CD4-positive, alpha-beta T cell treated with Interleukin-4 for 4 hours (primary cell): Measurements from ENCODE around the gene PLB1.

ENCODE experiments used
- DNase-seq: peaks from one replicate; pipeline ENCODE4 v3.0.0-alpha.2; 2020

The PLB1 gene

DNA sequence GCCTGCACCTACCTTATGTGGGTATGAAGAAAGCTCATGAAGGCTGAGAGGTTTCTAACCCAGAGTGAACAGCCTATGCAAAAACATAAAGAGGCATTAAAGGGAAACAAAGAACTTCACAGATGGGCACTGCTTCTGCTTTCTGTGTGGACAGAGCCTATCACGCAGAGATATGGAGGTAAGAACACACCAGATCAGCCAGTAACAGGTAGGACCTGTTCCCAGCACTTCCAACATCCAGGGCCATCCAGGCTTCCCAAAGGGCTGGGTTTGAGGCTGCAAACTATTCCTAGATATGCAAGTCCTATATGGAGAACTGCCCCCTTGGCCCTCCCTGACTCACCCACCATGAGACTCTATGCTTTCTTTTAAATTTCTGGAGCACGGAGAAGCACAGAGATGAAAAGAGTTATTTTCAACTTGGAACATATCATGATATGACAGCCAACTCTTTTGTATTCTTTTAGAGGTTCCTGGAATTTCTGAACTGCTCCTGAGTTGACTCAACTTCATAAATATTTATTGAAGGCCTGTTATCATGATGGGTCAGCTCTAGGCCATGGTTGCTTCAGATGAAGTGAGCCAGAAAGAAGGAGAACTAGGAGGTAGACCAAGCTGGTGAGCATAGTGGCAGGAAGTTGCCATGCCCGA is 178.3 kb downstream of the PLB1 start:
- no peak for DNase-seq

DNA sequence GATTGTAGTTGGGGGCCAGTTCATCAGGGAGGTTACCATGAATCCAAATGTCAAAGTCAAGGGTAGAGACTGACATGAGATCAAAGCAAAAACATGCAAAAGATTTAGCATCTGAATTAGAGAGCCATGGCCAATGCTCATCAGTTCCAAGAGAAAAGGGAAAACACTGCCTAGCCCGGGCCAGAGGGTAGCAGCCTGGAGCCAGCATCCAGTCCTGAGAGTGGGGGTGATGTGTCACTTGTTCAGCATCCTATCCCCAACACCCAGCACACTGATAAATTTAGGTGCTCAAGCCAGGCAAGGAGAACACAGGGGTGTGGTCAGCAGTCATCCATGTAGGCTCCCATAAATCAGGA is 178.8 kb downstream of the PLB1 start:
- DNase-seq: no peak

DNA sequence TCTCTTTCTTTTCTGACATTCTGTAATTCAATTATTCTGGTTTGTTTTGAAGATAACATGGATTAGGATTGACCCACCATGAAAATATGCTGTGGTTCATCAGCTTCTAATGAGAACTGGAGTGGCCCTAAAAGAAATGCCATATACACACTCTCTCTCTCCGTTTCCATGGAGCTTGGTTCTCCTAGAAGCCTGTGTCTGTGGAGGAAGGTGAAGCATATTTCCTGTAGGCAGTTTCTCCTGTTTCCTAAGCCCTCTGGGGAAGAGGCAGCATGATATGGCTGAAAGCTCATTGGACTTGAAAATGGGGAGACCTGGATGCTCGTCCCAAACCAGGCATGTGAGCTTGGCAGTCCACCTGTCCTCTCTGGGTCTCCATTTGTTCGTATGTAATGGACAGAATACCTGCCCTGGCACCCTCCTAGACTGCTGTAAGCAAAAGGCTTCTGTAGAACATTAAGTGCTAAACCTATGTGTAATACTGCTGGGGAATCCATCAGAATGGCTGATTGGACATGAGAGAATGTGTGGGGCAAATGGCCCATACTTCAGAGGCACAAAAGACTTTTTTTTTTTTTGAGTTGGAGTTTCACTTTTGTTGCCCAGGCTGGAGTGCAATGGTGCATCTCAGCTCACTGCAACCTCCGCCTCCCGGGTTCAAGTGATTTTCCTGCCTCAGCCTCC is 180.4 kb downstream of the PLB1 start:
- no peak for DNase-seq

DNA sequence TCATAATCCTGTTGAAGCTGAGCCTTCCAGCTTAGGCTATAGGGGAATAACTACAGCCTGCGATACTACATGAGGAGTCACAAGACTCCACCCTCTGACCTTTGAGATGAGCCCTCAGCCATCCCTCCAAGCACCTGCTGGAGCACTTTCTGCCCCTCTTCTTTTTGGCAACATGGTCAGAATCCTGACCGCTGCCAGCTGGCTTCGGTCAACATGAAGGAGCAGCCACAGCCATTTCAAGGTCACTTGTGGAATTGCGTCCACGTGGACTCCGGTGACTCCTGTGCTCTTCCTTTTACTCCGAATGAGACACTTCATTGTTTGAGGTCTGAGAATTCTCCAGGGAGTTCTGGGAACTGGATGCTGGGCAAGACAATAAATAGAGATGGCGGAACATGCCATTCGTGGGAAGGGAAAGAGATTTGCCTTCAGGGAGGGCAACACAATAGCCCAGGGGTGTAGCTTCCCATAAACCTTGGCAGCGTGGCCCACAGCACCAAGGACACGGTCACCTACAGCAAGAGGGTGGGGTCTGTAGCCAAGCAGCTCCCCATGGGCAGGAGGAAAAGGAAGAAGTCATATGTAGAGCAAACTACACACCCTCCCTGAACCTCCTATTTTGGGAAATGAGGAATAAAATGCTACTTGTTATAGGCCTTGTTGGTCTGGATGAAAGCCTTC is 182.5 kb downstream of the PLB1 start:
- no peak for DNase-seq

DNA sequence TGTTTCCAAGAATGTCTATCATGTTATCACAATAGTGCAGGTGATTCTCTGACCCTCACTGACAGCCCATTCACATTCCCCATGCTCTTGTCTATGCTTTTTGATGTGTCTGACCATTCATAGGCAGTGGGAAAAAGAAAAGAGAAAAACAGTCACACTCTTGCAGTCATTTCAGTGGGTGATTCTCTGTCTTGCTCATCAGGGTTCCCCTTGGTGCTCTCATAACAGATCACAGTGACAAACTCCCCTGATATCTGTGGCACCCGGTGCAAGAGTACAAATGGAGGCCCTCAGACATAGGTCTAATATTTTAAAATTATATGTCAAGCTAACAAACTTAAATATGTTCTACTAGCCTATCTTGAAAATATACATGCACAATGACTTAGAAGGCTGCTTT is 183.1 kb downstream of the PLB1 start:
- DNase-seq: no peak

DNA sequence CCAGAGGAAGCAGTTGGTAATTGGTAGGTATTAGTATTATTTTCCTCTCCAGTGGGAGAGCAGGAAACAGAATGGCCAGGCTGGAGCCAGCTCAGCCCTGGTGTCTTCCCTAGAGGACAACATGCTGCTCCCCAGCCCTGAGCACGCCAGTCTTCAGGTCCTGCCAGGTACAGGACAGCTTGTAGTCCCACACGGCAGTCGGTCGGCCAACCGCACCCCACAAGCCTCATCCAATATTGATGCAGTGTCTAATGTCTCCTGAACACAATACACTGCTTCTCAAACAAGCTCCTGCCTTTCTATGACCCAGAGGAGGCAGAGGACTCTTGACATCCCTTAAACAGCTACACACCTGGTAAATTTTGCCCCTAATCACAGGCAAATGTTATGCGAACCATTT is 184.8 kb downstream of the PLB1 start:
- no peak for DNase-seq

DNA sequence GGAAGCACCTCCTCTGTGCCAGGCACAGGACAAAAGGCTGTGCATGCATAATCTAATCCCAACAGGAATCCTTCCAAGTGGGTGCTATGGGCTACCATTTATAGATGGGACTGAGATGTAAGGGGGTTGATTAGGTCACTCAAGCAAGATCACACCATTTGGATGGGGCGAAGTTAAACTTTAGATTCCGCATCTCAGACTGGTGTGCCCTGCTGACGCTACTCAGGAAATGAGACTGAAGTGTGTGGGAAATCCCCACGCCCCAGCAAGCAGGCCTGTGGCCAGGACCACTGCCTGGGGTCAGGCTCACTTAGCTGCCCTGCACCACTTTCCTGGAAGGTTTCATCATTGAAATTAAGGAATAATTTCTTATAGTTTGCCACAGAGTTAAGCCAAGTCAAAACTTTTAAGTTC is 185.3 kb downstream of the PLB1 start:
- peak; percentile 75 for DNase-seq

DNA sequence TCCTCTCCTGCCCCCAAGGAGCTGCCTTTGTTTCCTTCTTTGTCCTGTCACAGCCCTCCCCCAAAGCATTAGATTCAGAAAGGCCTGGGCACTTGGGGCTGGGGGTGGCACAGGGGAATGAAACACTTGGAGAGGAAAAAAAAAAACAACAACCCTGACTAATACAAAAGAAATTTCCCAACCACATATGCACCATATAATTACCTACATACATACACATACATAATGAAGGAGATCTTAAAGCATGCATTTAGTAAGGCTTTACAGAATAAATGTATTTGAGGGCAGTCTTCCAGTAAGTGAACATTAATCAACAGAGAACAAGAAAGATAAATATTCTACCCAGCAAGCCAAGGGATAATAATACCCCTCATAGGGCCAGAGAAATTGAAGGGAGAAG is 185.7 kb downstream of the PLB1 start:
- no peak for DNase-seq

DNA sequence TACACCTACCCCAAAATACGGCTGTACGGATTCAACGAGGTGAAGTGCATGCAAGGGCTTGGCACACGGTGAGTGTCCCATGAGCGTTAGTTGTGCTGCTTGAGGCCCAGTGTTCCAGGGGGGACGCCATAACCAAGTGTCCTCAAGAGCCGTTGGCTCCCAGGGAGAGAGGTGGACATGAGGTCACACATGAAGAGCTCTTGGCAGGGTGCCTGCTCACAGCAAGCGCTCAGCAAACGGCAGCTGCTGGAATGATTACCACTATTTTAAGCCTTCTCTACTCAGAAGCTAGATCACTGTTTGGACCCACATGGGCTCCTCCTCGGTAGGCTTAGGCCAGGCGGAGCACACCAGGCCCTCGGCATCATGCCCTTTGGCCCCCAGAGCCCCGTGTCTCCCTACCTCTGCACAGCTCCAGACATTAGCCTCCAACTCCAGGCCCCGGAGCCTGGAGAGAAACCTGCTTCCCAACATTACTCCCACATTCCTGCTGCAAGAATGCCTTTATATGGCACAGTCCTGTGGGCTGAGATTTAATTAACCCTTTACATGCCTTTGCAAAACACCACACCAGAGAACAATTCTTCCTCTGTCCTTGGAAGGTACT is 187.3 kb downstream of the PLB1 start:
- no peak for DNase-seq

DNA sequence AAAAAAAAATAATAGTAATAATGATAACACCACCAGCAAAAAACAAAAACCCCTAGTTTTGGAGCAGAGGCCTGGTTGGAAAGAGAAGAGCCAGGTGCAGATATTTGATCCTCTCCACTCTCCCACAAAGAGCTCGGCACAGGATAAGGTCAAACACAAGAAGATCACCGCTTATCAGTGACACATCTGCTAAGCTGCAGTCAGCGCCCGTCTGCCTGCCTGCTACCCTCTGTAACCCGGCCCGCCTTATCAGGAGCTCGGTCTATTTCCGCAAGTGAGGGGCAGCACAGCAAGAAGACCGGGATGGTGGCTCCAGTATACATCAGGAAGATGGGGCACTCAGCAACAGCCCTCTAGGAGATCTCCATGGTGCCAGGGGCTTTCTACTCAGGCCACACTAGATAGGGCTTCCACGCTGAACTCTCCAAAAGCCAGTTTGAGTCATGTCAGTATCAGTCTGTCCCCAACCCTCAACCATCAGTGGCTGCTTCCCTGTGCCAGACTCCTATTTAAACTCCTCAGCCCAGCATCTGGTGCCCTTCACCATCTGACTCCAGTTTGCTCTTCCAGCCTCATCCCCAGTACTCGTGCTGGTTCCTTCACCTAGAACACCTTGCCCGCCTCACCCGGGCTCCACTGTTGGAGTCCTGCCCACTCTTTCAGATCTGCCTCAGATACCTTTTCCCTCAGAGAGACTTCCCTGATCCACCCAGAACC is 188.4 kb downstream of the PLB1 start:
- no peak for DNase-seq

DNA sequence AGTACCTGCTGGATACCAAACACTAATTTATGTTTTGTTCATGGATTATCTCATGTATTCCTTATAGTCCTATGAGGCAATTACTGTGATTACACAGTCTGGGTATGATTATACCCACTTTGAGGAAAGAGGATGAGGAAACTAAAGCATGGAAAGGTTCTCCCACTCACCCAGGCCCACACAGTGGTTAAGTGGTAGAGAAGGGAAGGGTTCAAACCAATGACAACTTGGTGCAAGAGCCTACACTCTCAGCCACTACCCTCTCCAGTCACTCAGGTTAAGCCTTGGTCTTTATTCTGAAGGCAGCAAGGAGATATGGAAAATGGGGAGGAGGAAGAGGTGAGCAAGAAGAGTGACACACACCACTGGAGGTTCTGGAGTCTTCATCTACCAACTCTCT is 191.3 kb downstream of the PLB1 start:
- DNase-seq: no peak

DNA sequence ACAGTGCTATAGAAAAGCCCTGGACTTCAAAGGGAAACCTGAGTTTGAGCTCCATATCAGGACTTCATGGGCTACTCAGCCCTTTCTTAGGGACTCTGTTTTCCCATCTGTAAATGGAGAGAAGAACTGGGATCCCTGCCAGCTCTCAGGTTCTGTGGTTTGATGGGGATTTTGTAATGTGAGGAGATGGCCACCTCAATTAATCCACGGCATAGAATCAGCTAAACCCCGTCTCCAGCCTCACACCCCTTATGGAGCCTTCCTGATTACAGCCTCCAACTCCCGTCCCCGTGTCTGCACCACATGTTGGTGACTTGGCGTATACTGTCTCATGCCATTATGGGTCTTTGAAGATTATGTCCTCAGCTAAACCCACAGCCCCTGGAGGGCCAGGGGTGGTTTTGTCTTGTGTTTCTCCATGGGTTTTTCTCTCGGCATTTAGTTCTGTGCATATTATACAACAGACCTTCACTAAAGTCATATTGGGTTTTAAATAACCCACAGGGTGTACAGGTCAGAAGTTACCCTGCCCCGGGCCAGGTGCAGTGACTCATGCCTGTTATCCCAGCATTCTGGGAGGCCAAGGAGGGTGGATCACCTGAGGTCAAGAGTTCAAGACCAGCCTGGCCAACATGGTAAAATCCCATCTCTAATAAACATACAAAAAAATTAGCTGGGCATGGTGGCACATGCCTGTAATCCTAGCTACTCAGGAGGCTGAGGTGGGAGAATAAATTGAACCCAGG is 192.0 kb downstream of the PLB1 start:
- no peak for DNase-seq

DNA sequence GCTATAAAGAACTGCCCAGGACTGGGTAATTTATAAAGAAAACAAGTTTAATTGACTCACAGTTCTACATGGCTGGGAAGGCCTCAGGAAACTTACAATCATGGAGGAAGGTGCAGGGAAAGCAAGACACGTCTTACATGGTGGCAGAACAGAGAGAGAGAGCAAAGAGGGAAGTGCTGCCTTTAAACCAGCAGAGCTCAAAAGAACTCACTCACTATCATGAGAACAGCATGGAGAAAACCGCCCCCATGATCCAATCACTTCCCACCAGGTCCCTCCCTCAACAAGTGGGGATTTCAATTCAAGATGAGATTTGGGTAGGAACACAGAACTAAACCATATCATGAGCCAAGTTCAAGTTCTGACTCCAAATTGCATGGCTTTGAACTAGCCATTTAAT is 193.0 kb downstream of the PLB1 start:
- DNase-seq: no peak

DNA sequence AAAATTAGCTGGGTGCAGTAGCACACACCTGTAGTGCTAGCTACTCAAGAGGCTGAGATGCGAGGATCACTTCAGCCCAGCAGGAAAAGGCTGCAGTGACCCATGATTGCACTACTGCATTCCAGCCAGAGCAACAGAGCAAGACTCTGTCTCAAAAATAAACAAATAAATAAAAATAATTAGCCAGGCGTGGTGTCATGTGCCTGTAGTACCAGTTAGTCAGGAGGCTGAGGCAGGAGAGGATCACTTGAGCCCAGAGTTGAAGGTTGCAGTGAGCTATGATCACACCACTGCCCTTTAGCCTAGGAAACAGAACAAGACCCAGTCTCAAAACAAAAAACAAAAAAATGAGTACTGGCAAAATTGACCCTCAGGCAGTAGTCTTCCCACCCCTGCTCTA is 193.9 kb downstream of the PLB1 start:
- no peak for DNase-seq

DNA sequence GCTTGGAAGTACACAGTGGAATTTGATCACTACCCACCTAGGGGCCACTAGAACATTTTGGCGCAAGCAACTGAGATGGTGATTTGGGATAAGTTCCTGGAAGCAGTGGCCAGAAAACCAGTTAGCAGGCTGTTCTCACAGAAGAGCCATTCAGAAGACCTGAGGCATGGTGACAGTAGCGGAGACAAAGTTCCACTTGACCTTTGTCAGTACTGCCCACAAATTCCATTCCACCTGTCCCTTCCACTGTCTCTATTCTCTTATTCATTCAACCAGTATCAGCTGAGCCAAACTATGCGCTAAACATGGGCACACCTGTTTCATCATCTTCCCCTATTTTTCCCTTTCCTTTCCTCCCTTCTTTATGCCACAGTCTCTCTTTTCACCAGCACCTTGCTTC is 196.6 kb downstream of the PLB1 start:
- DNase-seq: no peak

DNA sequence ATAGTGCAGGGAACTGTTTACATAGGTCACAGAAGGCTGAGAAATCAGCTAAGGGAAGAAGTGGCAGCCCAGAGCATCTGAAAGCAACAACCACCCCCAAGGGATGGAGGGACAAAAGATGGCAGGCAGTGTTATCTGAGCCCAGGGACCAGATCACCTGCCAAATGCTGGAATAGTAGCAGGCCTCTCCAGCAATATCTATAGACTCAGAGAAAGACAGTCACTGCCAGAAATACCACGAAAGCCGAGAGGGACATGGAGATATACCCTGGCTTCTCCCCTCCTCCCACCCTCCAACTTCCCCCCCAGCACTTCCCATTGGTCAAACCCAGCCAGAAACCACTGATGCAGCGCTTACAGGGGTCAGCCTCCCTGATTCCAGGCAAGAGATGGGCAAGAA is 197.4 kb downstream of the PLB1 start:
- no peak for DNase-seq
